ENCODE data around the gene CFAP20DC.
A peak's percentile ranks its signal among the peaks of the same experiment; 100 is the strongest.
"Not testable (repeated sequence)": the region's sequence is repeated elsewhere in the genome, so short reads cannot be mapped to it uniquely, and the experiment has no call there.

Gene CFAP20DC

GRCh38 chr3:59049671-59050331 is at the start of gene CFAP20DC:
Gene CFAP20DC (minus strand): TSS chr3:59050025. CDS start chr3:59049631, 394 bp downstream.
- ATAC-seq: peak; percentile 96

DNA sequence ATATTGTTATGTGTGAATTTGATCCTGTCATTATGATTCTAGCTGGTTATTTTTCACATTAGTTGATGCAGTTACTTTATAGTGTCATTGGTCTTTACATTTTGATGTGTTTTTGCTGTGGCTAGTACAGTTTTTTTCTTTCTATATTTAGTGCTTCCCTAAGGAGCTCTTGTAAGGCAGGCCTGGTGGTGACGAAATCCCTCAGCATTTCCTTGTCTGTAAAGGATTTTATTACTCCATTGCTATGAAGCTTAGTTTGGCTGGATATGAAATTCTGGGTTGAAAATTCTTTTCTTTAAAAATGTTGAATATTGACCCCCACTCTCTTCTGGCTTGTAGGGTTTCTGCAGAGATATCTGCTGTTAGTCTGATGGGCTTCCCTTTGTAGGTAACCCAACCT is 48.7 kb upstream of the CFAP20DC start:
- not testable (repeated sequence) for ATAC-seq

DNA sequence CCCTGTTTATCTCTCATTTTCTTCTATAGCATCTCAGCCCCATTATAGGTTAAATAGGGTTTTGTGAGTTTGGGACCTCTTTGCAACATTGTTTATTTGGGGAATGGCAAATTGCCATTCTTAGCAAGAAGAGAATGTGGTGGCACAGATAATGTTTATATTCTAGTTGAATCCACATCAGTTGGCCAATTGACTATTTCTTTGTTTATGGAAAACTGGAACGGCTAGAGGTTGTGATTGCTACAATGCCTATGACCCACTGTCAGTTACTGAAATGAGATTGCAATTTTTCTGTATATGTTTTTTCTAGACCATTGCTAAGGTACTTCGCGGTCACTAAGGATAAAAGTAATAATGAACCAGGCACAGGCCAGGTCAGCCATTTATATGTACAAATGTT is 44.6 kb upstream of the CFAP20DC start:
- no peak for ATAC-seq

DNA sequence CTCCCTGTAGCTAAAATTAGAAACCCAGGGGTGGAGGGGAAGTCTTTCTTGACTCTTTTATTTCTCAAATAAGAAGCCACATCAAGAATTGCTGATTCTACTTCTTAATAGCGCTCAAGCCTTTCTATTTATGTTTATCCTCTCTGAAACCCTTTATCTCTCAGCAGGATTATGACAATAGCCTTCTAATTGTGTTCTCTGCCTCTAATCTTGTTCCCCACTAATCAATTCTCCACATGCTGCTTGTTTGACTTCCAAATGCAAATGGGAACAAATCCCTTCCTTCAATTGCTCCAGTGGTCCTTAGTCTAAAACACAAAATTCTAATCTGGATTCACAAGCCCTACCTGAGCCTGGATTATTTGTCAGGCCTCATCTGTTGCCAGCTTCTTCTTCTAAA is 43.7 kb upstream of the CFAP20DC start:
- no peak for ATAC-seq

DNA sequence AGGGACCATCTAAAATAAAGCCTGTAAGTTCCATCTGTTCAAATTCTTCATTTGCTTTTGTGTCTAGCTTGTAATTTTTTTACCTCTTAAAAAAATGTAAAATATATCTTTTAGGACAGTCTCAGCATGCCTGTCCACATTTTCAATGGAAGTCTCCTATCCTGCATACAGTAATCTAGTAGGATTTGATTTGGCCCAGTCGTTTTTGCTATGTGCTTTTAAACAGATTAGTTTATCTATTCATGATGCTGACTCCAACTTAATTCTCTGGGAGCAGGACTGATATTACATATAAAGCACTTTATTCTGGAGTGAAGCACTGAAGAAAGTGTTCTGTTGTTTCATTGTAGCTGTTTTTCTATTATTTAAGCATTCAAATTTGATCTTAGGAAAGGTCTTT is 38.9 kb upstream of the CFAP20DC start:
- ATAC-seq: no peak

DNA sequence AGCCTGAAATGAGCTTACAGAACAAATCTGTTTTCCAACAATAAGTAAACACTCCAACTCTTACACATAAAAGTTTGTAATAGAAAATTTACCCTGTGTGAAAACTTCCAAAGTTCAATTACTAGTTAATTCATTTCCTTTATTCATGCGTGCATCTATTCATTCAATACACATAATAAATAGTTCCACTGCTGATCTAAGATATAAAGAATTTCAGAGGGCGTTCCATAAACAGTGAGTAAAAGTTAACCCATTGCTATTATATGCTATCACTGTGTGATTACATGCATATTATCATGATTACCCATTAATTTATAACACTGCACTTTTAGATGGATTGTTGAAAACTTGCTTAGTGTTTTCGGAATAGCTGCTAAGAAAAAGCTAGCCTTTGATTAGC is 36.2 kb upstream of the CFAP20DC start:
- ATAC-seq: no peak

DNA sequence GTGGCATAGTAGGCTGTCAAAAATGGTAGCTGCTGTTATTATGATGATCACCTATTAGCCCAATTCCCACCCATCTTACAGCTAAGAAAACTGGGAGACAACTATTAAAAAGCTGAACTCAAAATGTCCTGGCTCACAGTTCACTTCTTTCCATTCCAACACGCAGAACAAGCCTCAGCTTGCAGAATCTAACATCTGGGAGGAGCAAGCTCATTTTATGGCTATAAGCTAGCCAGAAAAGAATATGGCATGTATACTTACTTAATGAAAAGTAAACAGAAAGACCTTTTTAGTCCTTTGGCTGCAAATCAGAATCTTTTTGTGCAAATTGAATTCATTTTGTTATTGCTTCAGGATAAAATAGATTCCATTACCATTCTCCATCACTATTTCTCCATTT is 34.8 kb upstream of the CFAP20DC start:
- no peak for ATAC-seq

DNA sequence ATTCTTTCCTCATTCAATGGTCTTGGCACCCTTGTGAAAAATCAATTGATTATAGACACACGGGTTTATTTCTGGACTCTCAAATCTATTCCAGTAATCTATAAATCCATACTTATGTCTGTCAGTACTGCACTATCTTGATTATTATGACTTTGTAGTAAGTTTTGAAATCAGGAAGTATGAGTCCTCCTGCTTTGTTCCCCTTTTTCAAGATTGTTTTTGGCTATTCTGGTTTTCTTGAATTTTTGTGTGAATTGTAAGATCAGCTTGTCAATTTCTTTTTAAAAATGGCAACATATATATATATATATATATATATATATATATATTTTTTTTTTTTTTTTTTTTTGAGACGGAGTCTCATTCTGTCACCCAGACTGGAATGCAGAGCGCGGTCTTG is 32.3 kb upstream of the CFAP20DC start:
- no peak for ATAC-seq

GRCh38 chr3:59081071-59081470 is 31.2 kb upstream of the CFAP20DC start:
- no peak for ATAC-seq

- ATAC-seq: no peak
These were observed 30.1 kb upstream of the CFAP20DC start for GRCh38 chr3:59079962-59080361.

- ATAC-seq: no peak
These were observed 24.9 kb upstream of the CFAP20DC start for GRCh38 chr3:59074764-59075163.

DNA sequence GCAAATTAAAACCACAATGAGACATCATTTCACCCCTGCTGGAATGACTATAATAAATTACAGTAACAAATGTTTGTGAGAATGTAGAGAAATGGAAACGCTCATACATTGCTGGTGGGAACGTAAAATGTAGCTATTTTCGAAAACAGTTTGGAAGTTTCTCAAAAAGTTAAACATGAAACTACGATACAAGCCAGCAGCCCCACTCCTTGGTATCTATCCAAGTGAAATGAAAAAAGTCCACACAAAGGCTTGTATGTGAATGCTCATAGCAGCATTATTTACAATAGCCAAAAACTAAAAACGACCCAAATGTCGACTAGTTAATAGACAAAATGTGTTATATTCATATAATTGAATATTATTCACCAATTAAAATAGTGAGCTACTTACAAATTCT is 22.9 kb upstream of the CFAP20DC start:
- ATAC-seq: no peak

GRCh38 chr3:59069838-59070237 is 20.0 kb upstream of the CFAP20DC start:
- no peak for ATAC-seq

DNA sequence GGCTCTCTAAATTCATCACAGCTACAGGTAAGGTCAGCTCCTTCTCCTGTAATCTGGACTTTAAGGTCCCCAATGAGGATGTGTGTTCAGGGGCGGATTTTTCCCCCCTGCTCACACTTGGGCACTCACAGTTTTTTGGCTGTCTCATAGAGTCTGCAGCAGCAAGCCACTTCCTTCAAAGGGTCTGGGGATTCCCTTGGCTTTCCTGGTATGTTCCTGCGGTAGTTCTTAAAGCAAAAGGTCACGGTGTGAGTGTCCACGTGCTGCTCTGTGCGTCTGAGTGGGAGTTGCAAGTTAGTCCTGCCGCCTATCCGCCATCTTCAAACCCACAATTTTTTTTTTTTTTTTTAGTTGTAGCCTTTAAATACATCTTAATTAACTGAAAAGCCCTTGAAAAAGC is 15.4 kb upstream of the CFAP20DC start:
- no peak for ATAC-seq

DNA sequence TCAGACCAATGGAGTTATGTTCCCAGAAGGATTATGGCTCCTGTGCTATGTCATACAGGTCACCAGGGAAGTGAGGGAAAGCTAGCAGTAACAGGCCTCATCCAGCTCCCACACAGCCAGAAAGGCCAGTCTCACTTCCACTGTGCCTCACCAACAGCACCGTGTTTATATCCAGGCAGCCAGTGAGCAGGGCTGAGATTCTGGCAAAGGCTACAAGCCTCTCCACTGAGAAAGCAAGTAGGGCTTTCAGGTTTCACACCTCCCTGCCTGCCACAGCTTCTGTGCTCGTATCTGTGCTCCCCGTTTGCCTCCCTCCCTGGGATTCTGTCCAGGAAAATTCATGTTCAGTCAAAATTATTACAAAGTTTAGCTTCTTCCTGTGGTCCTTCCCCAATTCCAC is 14.9 kb upstream of the CFAP20DC start:
- no peak for ATAC-seq

DNA sequence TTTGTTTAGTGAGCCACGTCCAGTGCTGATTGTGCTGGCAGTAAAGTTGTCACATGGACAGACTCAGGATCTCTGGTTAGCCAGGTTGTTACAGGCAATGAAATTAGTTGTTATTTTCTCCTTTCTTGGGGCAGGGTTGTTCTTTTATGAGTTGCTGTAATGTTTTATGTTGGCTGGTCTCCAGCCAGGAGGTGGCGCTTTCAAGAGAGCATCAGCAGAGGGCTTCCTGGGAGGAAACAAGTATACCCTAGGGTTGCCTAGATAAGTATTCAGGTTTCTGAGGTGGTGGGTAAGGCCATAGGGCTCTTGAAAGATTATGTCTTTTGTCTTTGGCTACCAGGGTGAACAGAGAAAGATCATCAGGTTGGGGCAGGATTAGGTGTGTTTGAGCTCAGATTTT is 14.5 kb upstream of the CFAP20DC start:
- no peak for ATAC-seq

GRCh38 chr3:59056706-59057105 is 6.9 kb upstream of the CFAP20DC start:
- ATAC-seq: peak; percentile 36 to 60

GRCh38 chr3:59052803-59053411 is 3.1 kb upstream of the CFAP20DC start:
- ATAC-seq: no peak

- ATAC-seq: not testable (repeated sequence)
These were observed 1.1 kb upstream of the CFAP20DC start for GRCh38 chr3:59050811-59051414.

GRCh38 chr3:59046839-59047238 is 3.0 kb downstream of the CFAP20DC start:
- ATAC-seq: no peak

- no peak for ATAC-seq
These were observed 6.4 kb downstream of the CFAP20DC start for GRCh38 chr3:59043391-59043790.

DNA sequence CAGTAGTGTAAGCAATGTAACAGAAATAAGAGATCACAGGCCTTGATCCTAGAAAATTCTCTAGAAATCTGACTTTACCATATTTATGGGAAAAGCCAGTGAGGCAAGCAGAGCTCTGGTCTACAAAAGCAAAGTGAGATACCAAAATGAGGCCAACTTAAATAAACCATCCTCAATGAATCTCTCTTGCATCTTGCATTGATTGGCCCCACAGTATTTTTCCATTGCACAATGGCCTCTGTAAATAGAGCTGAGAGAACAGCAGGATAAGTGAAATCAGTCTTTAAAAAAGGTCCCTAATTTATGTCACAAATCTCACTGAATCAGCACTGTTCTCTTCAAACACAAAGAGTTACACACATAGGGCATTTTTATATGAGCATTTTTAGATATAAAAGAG is 8.9 kb downstream of the CFAP20DC start:
- no peak for ATAC-seq

DNA sequence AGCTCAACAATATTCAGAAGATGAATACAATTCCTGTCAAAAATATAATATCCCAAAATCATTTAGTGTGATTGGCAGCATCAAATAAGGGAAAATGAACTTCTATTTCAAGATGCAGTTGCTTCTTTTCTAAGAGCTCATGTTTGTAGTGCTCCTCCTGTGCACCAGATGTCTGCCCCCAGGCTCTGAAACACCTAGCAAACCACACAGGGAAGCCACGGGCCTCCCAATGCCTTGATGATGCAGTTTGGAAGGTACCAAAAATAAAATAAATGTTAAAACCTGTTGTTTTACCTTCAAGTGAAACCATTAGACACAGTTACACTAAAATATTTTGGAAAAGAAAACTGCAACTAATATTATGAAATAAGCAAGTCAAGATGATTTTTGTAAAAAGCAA is 22.2 kb downstream of the CFAP20DC start:
- no peak for ATAC-seq

GRCh38 chr3:59023612-59024011 is 26.2 kb downstream of the CFAP20DC start:
- ATAC-seq: no peak

- ATAC-seq: no peak
These were observed 32.2 kb downstream of the CFAP20DC start for GRCh38 chr3:59017617-59017984.

Data from activated CD4-positive, CD25-positive, alpha-beta regulatory T cell treated with anti-CD3 and anti-CD28 coated beads, Interleukin-2, amount 50 U/mL, for 24 hours (primary cell).